Fibroblast of skin of left biceps (primary cell): ENCODE measurements around the gene ACVR1.
"Not testable (repeated sequence)": the region's sequence is repeated elsewhere in the genome, so short reads cannot be mapped to it uniquely, and the experiment has no call there.

ENCODE experiments used
- DNase-seq, 2 experiments: peaks; one replicate each; pipeline ENCODE4 v3.0.0-alpha.2; 2013; ENCODE audit warnings: low read depth in 2 of 2

The ACVR1 gene

GRCh38 chr2:157894694-157895435 lies 18.7 kb upstream of the ACVR1 start:
- peak; percentile 38 to 44 for DNase-seq

GRCh38 chr2:157893611-157894010 lies 17.5 kb upstream of the ACVR1 start:
- DNase-seq = no peak

GRCh38 chr2:157891643-157892041 lies 15.5 kb upstream of the ACVR1 start:
- no peak for DNase-seq

GRCh38 chr2:157890969-157891642 lies 15.0 kb upstream of the ACVR1 start:
- DNase-seq = no peak

GRCh38 chr2:157887946-157888345 lies 11.8 kb upstream of the ACVR1 start:
- no peak for DNase-seq

- not testable (repeated sequence) for DNase-seq
Observed at GRCh38 chr2:157884533-157884932, 8.4 kb upstream of the ACVR1 start.

- no peak for DNase-seq
Observed at GRCh38 chr2:157880927-157881326, 4.8 kb upstream of the ACVR1 start.

- no peak for DNase-seq
Observed at GRCh38 chr2:157877761-157878400, 1.8 kb upstream of the ACVR1 start.

- no peak for DNase-seq
Observed at GRCh38 chr2:157876786-157877138, 632 bp upstream of the ACVR1 start.

GRCh38 chr2:157875641-157876065 lies 477 bp downstream of the ACVR1 start:
- no peak for DNase-seq

- DNase-seq = peak; percentile 86 to 90
Observed at GRCh38 chr2:157874997-157875640, 1.0 kb downstream of the ACVR1 start.

- no peak for DNase-seq
Observed at GRCh38 chr2:157874348-157874747, 1.8 kb downstream of the ACVR1 start.

- no peak for DNase-seq
Observed at GRCh38 chr2:157872791-157873190, 3.3 kb downstream of the ACVR1 start.

GRCh38 chr2:157871415-157871814 lies 4.7 kb downstream of the ACVR1 start:
- no peak for DNase-seq

GRCh38 chr2:157868993-157869392 lies 7.1 kb downstream of the ACVR1 start:
- DNase-seq = no peak

- DNase-seq = no peak
Observed at GRCh38 chr2:157867703-157868102, 8.4 kb downstream of the ACVR1 start.

GRCh38 chr2:157866666-157867642 lies 9.2 kb downstream of the ACVR1 start:
- no peak for DNase-seq

- DNase-seq = no peak
Observed at GRCh38 chr2:157866202-157866601, 9.9 kb downstream of the ACVR1 start.

- DNase-seq = no peak
Observed at GRCh38 chr2:157864857-157865430, 11.2 kb downstream of the ACVR1 start.

GRCh38 chr2:157858846-157859245 lies 17.3 kb downstream of the ACVR1 start:
- DNase-seq = no peak

- DNase-seq = no peak
Observed at GRCh38 chr2:157857881-157858280, 18.2 kb downstream of the ACVR1 start.
